Cardiac muscle cell (in vitro differentiated cells and primary cell): ENCODE results near the gene TK1. TPM values are rescaled to one million over a fixed set of nuclear protein-coding genes. Genes with fewer than 3 reads are reported as not detected.
"Not testable (repeated sequence)": the region's sequence is repeated elsewhere in the genome, so short reads cannot be mapped to it uniquely, and the experiment has no call there.

ENCODE experiments used
- DNase-seq, 2 donors: peaks; one replicate each; pipeline versions ENCODE4 v3.0.0 to v3.0.0-alpha.2; 2010 to 2017; ENCODE audit warnings: low read depth in 1 of 2, low spot score in 1 of 2
- H3K27ac ChIP-seq: fragments of 200-600 bp; sonication (generic); 2 replicates; pipeline ENCODE4 v1.5.1; 2016
- H3K27me3 ChIP-seq: fragments of 200-600 bp; sonication (generic); 2 replicates; pipeline ENCODE4 v1.6.0; 2016; ENCODE audit warnings: control low read depth
- H3K36me3 ChIP-seq: fragments of 200-600 bp; sonication (generic); 2 replicates; pipeline ENCODE4 v1.5.1; 2016; ENCODE audit warnings: control low read depth
- H3K4me1 ChIP-seq: fragments of 200-600 bp; sonication (generic); 2 replicates; pipeline ENCODE4 v1.8.1; 2017; ENCODE audit warnings: low read depth, mild to moderate bottlenecking, mixed run types
- H3K4me3 ChIP-seq: fragments of 200-600 bp; sonication (generic); 2 replicates; pipeline ENCODE4 v1.5.1; 2016; ENCODE audit warnings: mild to moderate bottlenecking
- H3K9me3 ChIP-seq: fragments of 200-600 bp; sonication (generic); 2 replicates; pipeline ENCODE4 v1.5.1; 2017; ENCODE audit warnings: low read depth, mild to moderate bottlenecking, control low read depth
- CTCF ChIP-seq: IDR thresholded peaks from 2 replicates; pipeline ENCODE4 v1.5.1; 2012; ENCODE audit warnings: low read depth, mild to moderate bottlenecking, low read length
- polyA plus RNA-seq: library from polyadenylated mRNA; unstranded; fragments of >200 nt; fragmentation: Nextera tagmentation; extraction: Ambion mirVana; gene quantifications from 2 replicates; pipeline ENCODE4 v1.2.1, GENCODE V29; 2016
- total RNA-seq: library from RNA; depleted of rRNA; stranded (reverse); fragments of >200 nt; gene quantifications from 2 replicates; pipeline ENCODE4 v1.2.3, GENCODE V29; 2016

The TK1 gene
- total RNA-seq (21.1 and 35.4 TPM in 2 replicates), polyA plus RNA-seq (40.8 and 57.5 TPM in 2 replicates)

- peak; percentile 73 for TF ChIP-seq CTCF
- no peaks in the 10 kb centered on the region for H3K36me3 ChIP-seq
Measured at GRCh38 chr17:78186692-78187595, at the start of gene TK1, which contains the start of gene AFMID. TK1 (minus strand) TSS chr17:78187052; CDS start chr17:78186994, 58 bp downstream. AFMID (plus strand) TSS chr17:78187362; CDS start chr17:78187371, 9 bp downstream.

GRCh38 chr17:78235885-78236284 lies 49.0 kb upstream of the TK1 start:
- Histone ChIP-seq H3K9me3 (no peaks in the 10 kb centered on the region), H3K4me1 (no peaks in the 10 kb centered on the region), H3K27me3 (peaks cover 23% of the 10 kb centered on the region), H3K27ac (no peak overlapping the region), H3K4me3 (no peak overlapping the region), H3K36me3 (no peaks in the 10 kb centered on the region)
- no peak for TF ChIP-seq CTCF
- no peak for DNase-seq

More at GRCh38 chr17:78186692-78187595, at the start of gene TK1, which contains the start of gene AFMID:
- Histone ChIP-seq H3K9me3 (no peaks in the 10 kb centered on the region), H3K4me1 (peaks cover 6% of the 10 kb centered on the region), H3K27ac (no peak within 1 kb of the TSS), H3K4me3 (peak within 1 kb of the TSS; percentile 47), H3K27me3 (no peaks in the 10 kb centered on the region)
- DNase-seq, result peak; percentile 98

GRCh38 chr17:78235022-78235421 lies 48.2 kb upstream of the TK1 start:
- H3K27ac ChIP-seq, H3K9me3 ChIP-seq, H3K36me3 ChIP-seq, H3K4me3 ChIP-seq, H3K4me1 ChIP-seq: not testable (repeated sequence)
- H3K27me3 ChIP-seq, result peaks cover 31% of the 10 kb centered on the region
- DNase-seq, result peak in 1 of 2 donors; percentile 68

- Histone ChIP-seq H3K27ac (no peak overlapping the region), H3K9me3 (no peaks in the 10 kb centered on the region), H3K4me1 (no peaks in the 10 kb centered on the region), H3K36me3 (no peaks in the 10 kb centered on the region), H3K4me3 (no peak overlapping the region), H3K27me3 (peaks cover 38% of the 10 kb centered on the region)
- DNase-seq, result no peak
- no peak for TF ChIP-seq CTCF
Measured at GRCh38 chr17:78234261-78234865, 47.5 kb upstream of the TK1 start.

GRCh38 chr17:78233678-78234077 lies 46.8 kb upstream of the TK1 start:
- DNase-seq, result no peak
- Histone ChIP-seq H3K36me3 (no peaks in the 10 kb centered on the region), H3K4me3 (no peak overlapping the region), H3K27ac (no peak overlapping the region), H3K9me3 (no peaks in the 10 kb centered on the region), H3K27me3 (peaks cover 39% of the 10 kb centered on the region), H3K4me1 (no peaks in the 10 kb centered on the region)
- no peak for TF ChIP-seq CTCF

GRCh38 chr17:78232859-78233173 lies 46.0 kb upstream of the TK1 start:
- peaks cover 39% of the 10 kb centered on the region for H3K27me3 ChIP-seq
- TF ChIP-seq CTCF, result no peak
- H3K4me1 ChIP-seq, result no peaks in the 10 kb centered on the region
- no peaks in the 10 kb centered on the region for H3K36me3 ChIP-seq
- no peak overlapping the region for H3K4me3 ChIP-seq
- H3K9me3 ChIP-seq, result no peaks in the 10 kb centered on the region
- DNase-seq, result no peak
- no peak overlapping the region for H3K27ac ChIP-seq
